Vagina (tissue), 2 donors: ENCODE data around the gene F7.

Experiments used
- POLR2AphosphoS5 ChIP-seq, 2 donors: sonication (generic); formaldehyde crosslinking; IDR thresholded peaks; one replicate each; pipeline ENCODE4 v1.9.0; 2017; ENCODE audit warnings: antibody characterized with exemption in 2 of 2, mild to moderate bottlenecking in 2 of 2, low read depth in 1 of 2; ENCODE audit not compliant: insufficient read depth in 1 of 2
- TF ChIP-seq, protein P1 (sequence below), 3 experiments: fragments of 450-650 bp in 2 of 3; fragments of 200-600 bp in 1 of 3; sonication (generic) in 1 of 3; IDR thresholded peaks; one replicate each; pipeline ENCODE4 v1.5.1; 2017 to 2019; ENCODE audit warnings: antibody characterized with exemption in 3 of 3, mild to moderate bottlenecking in 2 of 3, moderate library complexity in 2 of 3

DNA sequence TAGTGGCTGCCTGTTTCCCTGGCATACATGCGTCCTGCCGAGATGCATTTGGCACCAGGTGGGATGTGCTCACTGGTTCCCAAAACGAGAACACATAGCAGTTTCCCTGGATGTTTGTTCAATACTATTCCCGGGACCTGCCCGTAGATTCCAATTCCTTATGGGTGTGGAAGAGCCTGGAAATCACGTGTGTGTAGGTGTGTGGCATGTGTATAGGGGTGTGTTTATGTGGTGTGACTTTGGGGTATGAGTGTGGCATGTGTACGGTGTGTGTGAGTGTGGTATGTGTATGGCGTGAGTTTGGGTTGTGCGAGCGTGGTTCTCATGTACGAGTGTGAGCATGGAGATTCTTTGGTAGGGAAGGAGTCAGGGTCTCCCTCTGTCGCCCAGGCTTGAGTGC is 2.9 kb upstream of the F7 start:
- TF ChIP-seq, protein P1, sequence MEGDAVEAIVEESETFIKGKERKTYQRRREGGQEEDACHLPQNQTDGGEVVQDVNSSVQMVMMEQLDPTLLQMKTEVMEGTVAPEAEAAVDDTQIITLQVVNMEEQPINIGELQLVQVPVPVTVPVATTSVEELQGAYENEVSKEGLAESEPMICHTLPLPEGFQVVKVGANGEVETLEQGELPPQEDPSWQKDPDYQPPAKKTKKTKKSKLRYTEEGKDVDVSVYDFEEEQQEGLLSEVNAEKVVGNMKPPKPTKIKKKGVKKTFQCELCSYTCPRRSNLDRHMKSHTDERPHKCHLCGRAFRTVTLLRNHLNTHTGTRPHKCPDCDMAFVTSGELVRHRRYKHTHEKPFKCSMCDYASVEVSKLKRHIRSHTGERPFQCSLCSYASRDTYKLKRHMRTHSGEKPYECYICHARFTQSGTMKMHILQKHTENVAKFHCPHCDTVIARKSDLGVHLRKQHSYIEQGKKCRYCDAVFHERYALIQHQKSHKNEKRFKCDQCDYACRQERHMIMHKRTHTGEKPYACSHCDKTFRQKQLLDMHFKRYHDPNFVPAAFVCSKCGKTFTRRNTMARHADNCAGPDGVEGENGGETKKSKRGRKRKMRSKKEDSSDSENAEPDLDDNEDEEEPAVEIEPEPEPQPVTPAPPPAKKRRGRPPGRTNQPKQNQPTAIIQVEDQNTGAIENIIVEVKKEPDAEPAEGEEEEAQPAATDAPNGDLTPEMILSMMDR (IDR thresholded peaks at IDR 0.05) = no peak
- TF ChIP-seq POLR2AphosphoS5 (IDR thresholded peaks at IDR 0.05; ENCODE audit: insufficient read depth in 1 of 2, low read depth in 1 of 2) = no peak
